HG03159 (cell line): ENCODE measurements around the gene RAB27A.
"Not testable (repeated sequence)": the region's sequence is repeated elsewhere in the genome, so short reads cannot be mapped to it uniquely, and the experiment has no call there.

Experiments
- ATAC-seq: cut with Tn5 transposase; IDR thresholded peaks from one replicate; pipeline ENCODE4 v1.9.1; 2021; ENCODE audit warnings: mild to moderate bottlenecking, moderate library complexity; ENCODE audit not compliant: unreplicated experiment

RAB27A gene

DNA sequence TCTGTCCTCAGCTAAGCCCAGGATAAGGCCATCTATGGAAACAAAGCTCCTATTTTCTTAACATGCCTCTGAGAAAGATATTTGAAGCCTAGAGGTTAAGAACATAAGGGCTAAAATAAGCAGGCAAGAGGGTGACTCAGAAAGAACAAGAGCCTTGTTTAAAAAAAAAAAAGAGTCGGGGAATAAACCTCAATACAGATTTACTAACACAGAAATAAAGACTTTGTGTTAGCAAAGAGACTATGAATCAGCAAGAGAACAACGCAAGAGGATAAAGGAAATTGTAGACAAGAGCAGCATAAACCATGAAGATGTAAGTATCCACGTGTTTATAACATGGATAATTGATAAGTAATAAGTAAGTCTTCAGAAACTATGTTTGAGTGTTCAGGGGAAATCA, 36.0 kb downstream of the RAB27A start:
- ATAC-seq = no peak

DNA sequence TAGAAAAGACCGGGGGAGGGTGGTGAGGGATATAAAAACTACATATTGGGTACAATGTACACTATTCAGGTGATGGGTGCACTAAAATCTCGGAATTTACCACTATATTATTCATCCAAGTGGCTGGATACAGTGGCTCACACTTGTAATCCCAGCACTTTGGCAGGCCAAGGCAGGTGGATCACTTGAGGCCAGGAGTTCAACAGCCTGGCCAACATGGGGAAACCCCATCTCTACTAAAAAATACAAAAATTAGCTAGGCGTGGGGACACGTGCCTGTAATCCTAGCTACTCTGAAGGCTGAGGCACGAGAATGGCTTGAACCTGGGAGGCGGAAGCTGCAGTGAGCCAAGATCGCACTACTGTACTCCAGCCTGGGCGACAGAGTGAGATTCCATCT, 37.4 kb downstream of the RAB27A start:
- not testable (repeated sequence) for ATAC-seq

GRCh38 chr15:55250941-55251340, 38.7 kb downstream of the RAB27A start:
- ATAC-seq = no peak

- no peak for ATAC-seq
These were observed 39.2 kb downstream of the RAB27A start for GRCh38 chr15:55250392-55250791.

- ATAC-seq = not testable (repeated sequence)
These were observed 39.7 kb downstream of the RAB27A start for GRCh38 chr15:55249885-55250284.

DNA sequence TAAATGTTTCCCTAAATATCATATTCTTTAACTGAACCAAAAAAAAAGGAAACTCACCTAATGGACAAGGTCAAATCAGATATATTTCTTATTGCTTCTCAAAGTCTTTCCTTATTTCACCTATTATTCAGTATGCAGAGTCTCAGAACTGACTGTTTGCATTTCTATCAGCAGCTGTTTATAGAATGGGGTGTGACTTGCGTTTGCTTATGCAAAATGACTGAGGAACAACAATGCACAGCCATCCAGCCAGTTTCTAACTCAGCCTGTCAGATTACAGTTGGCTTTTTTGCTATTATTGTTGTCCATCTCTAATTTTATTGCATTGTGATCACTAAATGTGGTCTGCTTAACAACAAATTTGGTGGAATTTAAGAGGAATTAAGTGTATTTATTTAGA, 40.7 kb downstream of the RAB27A start:
- ATAC-seq = no peak

DNA sequence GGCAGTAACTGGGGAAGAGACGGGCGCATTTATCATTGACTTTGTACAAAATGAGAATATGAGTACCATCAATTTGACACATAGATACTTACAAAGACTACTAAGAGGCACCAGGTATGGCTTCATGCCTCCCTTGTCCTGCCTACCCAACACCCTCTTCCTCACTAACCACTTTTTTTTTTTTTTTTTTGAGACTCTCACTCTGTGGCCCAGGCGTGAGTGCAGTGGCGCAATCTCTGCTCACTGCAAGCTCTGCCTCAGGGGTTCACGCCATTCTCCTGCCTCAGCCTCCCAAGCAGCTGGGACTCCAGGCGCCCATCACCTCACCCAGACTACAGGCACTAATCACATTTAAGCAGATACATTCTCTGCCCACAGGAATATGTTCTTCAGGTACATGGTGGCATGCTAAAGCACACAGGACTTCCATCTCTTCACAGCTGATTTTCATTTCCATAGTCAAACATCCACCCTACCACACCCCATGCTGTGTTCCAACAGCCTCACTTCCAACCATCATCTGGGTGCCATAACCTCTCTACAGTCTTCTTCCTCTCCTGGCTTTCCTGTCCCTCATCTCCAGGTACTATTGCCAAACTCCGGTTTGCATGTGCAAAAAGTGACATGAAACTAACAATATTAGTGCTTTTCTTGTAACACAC, 41.7 kb downstream of the RAB27A start:
- ATAC-seq = no peak

GRCh38 chr15:55247311-55247710, 42.3 kb downstream of the RAB27A start:
- no peak for ATAC-seq

- ATAC-seq = no peak
These were observed 43.0 kb downstream of the RAB27A start for GRCh38 chr15:55246567-55246966.

DNA sequence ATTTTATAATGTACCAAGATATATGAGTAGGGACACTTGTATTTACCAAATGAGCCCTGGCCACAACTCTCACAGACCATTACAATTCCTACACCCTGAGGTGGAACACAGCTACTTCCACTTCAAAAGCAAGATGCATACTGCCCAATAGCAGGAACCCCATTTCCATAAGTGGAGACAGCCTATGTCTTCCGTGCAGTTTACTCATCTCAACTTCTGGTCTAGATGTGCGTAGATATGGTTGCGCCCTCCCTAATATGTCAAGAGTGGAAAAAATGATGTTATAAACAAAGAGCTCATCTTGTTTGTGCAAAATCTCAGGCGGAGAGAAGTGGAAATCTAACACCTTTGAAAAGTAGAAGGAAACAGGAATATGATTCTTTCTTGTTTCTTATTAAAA, 44.6 kb downstream of the RAB27A start:
- ATAC-seq = no peak

GRCh38 chr15:55241891-55242290, 47.7 kb downstream of the RAB27A start:
- no peak for ATAC-seq

DNA sequence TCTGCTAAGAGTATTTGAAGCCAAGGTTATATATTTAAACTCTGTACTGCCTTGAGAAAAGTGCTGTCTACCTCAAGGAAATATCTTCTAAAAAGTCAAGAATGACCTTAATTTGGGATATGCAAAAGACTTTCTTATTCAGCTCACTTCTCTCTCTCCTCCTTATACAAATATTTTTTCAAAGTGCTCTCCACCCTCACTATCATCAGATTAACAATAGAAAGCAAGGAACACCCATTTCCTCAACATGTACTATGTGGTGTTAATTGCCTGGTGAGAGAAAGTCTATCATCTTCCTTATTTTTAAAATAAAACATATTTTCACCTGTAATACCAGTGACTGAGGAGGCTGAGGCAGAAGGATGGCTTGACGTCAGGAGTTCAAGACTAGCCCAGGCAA, 48.4 kb downstream of the RAB27A start:
- no peak for ATAC-seq

GRCh38 chr15:55240125-55240760, 49.4 kb downstream of the RAB27A start:
- no peak for ATAC-seq

DNA sequence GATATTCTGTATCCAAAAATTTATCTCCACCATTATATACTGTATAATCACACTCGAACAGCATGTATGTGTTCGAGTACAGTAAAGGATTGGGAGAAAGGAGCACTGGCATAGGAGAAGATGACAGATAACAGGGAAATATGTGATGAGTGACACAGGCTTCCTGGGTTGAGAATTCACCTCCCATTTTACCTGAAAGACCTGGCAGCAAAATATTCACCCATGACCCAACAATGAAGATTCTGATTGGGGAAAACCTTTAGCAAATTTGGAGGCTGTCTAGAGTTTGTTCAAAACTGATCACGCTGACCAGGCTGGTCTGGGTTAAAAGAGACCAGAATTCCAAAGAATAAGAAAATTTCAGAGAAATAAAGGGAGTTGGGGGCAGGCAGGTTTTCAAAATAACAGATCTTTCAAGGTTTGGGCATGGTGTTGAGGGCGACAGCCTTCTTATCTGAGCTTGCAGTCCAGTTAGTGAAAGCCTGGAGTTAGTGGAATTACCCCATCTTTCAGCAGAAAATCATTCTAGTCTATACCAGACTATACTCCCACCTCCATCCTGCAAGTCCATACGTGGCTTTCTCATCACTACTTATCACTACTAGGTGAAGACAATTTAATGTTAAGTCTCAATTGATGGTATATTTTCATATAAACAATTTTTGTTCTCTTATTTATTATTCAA, 50.0 kb downstream of the RAB27A start:
- no peak for ATAC-seq

- ATAC-seq = no peak
These were observed 50.7 kb downstream of the RAB27A start for GRCh38 chr15:55238877-55239276.

- no peak for ATAC-seq
These were observed 52.1 kb downstream of the RAB27A start for GRCh38 chr15:55237219-55238130.

GRCh38 chr15:55235546-55236036, 54.0 kb downstream of the RAB27A start:
- ATAC-seq = no peak

DNA sequence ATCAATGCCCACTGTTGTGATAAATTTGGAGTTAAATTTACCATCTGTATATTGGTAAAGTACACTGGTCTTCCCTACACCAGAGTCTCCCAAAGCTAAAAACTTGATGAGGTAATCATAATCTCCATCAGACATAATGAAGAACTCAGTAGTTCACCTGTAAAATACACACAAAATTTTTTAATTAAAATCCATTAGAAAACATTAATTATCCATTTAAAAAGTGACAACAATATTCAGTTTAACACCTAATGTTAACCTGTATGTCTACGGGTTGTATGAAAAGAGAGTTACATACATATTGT, 54.9 kb downstream of the RAB27A start:
- ATAC-seq = no peak

GRCh38 chr15:55234104-55234799, 55.4 kb downstream of the RAB27A start:
- ATAC-seq = no peak

- ATAC-seq = no peak
These were observed 58.2 kb downstream of the RAB27A start for GRCh38 chr15:55231455-55231854.

DNA sequence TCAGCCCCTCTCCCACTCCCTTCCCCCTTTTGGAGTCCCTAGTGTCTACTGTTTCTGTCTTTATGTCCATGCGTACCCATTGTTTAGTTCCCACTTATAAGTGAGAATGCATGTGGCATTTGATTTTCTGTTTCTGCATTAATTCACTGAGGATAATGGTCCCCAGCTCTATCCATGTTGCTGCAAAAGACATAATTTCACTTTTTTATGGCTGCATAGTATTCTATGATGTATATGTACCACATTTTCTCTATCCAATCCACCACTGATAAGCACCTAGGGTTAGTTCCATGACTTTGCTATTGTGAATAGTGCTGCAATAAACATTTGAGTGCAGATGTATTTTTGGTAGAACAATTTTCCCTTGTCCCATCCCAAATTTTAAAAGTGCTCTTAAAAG, 58.7 kb downstream of the RAB27A start:
- ATAC-seq = no peak
